ENCODE measurements around the gene LDAH. TPM values are rescaled to one million over a fixed set of nuclear protein-coding genes. Genes with fewer than 3 reads are reported as not detected.

The LDAH gene
- total RNA-seq, 1 experiment from 2014 or later, result not detected

GRCh38 chr2:20634507-20635112, 188.3 kb downstream of the LDAH start:
- ATAC-seq, result no peak
- TF ChIP-seq EZH2 (IDR thresholded peaks at IDR 0.05; ENCODE audit: low read length, unreplicated experiment) (no peak), EZH2phosphoT487 (IDR thresholded peaks at IDR 0.05; ENCODE audit: borderline replicate concordance, low read length) (no peak), CTCF (conservative IDR thresholded peaks at IDR 0.05; ENCODE audit: low read depth, low read length) (no peak)
- intact Hi-C loops (cut with micrococcal nuclease), result loop anchor here (1.0 to 2.0 kb wide), 2 partner anchors 34 to 223 kb away; no protein-coding TSS in a partner anchor
- H4K20me1 ChIP-seq (ENCODE audit: low read length), result no peaks in the 10 kb centered on the region
- BruUV-seq (replicated peaks), result no TSS peak
- no peak overlapping the region for H2AFZ ChIP-seq (ENCODE audit: low read length)
- DNase-seq, result peak; percentile 59
- H3K27me3 ChIP-seq (ENCODE audit: low read length), result no peaks in the 10 kb centered on the region
- peaks cover 19% of the 10 kb centered on the region for H3K4me1 ChIP-seq (ENCODE audit: insufficient read depth, low read length)
- peak overlapping the region; percentile 9 for H3K4me2 ChIP-seq (ENCODE audit: low read length)
- CTCF ChIA-PET, result interaction anchor here (0.5 to 2.0 kb wide), 4 partner anchors 188 to 328 kb away, joined by 5 to 17 read pairs (median 10); partner anchors contain the start of gene RHOB
- H3K4me3 ChIP-seq (ENCODE audit: low read length), result no peak overlapping the region
- no peaks in the 10 kb centered on the region for H3K79me2 ChIP-seq (ENCODE audit: low read length)
- H3K36me3 ChIP-seq (ENCODE audit: low read depth, low read length), result no peaks in the 10 kb centered on the region
- no peak overlapping the region for H3K9ac ChIP-seq (ENCODE audit: low read length)
- POLR2A ChIA-PET (ENCODE audit: unreplicated experiment), result no interaction called here
- no peaks in the 10 kb centered on the region for H3K9me3 ChIP-seq (ENCODE audit: low read length)
- H3K9me2 ChIP-seq (replicated peaks; ENCODE audit: low read length), result no peaks in the 10 kb centered on the region
- no peak overlapping the region for H3K27ac ChIP-seq (ENCODE audit: low read length)
- no peaks in the 10 kb centered on the region for H3F3A ChIP-seq (ENCODE audit: low read length, unreplicated experiment)

Other genes with a start within 250 kb of the LDAH start
- 17.8 and 19.6 TPM in 2 replicates for gene HS1BP3, start 172.0 kb downstream of the LDAH start, total RNA-seq (2014; rRNA removed)
- gene GDF7, start 156.0 kb downstream of the LDAH start, total RNA-seq (2014; rRNA removed), result 0.04 TPM in 1 of 2 replicates, not detected in the other
- gene APOB, start 221.0 kb upstream of the LDAH start, total RNA-seq (2014; rRNA removed), result not detected in 2 replicates